Tongue (tissue), 2 donors: ENCODE measurements around the gene UFD1. TPM values are rescaled to one million over a fixed set of nuclear protein-coding genes. Genes with fewer than 3 reads are reported as not detected.
A peak's percentile ranks its signal among the peaks of the same experiment; 100 is the strongest.

ENCODE experiments used
- DNase-seq: peaks from one replicate; pipeline ENCODE4 v3.0.0-alpha.2; 2015
- total RNA-seq: library from RNA; depleted of rRNA; stranded (reverse); fragments of >200 nt; gene quantifications from one replicate; pipeline ENCODE4 v1.2.3, GENCODE V29; 2014

The UFD1 gene
- total RNA-seq, 1 donor from 2014 or later = 33.8 TPM

DNA sequence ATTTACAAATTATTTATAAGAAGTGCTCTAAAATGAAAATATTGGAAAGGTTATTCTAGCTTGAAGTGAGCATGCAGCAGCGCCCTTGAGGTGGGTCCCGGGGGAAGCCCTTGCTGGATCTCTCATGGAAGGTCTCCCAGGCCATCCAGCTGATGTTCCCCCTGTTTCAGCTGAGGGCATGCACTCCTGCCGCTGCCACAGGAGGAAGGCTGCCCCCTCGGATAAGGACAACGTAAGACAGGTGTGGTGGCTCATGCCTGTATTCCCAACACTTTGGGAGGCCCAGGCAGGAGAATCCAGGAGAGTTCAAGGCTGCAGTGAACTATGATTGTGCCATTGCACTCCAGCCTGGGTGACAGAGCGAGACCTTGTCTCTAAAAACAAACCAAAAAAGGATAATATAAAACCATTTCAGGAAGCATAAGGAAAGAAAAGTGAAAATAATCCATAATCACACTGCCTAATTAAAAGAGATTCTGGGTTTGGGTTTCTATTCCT, 15.7 kb upstream of the UFD1 start:
- DNase-seq = no peak

DNA sequence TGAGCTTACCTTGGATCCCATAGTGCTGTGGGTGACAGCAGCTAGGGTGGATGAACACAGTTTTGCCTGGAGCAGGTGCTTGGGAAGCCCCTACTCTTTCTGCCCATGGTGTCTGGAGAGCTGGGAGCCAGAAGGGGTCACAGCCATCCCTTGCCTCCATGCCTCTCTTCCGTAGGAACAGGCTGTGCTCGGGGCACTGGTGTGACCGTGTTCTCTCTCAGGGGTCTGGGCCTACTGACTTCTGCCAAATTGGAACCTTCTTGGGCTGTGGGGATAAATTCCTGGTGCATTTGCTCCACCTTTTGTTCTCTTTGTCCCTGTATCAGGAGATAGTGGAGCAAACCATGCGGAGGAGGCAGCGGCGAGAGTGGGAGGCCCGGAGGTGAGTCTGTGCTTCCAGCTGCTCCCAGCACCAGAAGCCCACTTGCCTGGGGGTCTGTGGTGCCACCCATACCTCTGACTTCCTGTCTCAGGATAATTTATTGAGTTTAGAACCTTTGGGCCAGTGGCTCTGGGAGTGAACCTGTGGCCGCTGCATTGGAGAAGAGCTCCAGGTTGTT, 15.1 kb upstream of the UFD1 start:
- no peak for DNase-seq

DNA sequence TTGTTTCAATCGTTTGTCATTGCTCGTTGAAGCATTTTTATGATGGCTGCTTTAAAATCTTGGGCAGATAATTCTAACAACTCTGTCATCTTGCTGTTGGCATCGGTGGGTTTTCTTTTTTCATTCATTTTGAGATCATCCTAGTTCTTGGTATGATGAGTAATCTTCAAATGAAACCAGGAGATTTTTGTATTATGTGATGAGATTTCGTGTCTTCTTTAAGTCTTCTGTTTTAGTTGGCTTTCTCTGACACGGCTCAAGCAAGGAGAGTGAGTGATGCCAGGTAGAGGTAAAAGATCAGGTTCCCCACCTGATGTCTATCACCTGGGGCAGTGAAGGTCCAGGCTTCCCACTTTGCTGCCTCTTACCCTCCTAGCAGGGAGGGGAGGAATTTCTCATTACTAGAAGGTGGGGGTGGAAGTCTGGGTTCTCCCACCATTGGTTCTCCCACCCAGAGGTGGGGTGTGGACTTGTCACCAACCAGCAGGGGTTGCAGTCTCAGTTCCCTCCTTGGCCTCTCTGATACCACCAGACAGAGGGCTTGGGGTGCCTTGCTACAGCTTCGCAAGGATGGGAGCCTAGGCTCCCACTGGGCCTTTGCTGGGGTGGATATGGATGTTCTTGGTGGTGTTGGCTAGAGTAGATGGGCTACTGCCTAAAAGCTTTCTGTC, 13.6 kb upstream of the UFD1 start:
- DNase-seq = no peak

DNA sequence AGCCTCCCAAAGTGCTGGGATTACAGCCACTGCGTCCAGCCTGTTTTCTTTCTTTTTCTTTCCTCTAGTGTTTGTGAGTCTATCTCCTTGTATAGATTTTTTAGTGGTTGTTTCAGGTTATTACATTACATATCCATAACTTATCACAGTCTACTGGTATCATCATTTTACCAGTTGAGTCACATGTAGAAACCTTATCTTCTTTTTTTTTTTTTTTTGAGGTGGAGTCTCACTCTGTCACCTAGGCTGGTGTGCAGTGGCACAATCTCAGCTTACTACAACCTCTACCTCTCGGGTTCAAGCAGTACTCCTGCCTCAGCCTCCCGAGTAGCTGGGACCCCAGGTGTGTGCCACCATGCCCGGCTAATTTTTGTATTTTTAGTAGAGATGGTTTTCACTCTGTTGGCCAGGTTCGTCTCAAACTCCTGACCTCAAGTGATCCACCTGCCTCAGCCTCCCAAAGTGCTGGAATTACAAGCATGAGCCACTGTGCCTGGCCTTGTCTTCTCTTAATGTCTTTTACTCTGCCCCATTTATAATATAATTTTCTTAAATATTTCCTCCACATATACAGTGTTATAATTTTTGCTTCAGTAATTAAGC, 11.7 kb upstream of the UFD1 start:
- DNase-seq = no peak

DNA sequence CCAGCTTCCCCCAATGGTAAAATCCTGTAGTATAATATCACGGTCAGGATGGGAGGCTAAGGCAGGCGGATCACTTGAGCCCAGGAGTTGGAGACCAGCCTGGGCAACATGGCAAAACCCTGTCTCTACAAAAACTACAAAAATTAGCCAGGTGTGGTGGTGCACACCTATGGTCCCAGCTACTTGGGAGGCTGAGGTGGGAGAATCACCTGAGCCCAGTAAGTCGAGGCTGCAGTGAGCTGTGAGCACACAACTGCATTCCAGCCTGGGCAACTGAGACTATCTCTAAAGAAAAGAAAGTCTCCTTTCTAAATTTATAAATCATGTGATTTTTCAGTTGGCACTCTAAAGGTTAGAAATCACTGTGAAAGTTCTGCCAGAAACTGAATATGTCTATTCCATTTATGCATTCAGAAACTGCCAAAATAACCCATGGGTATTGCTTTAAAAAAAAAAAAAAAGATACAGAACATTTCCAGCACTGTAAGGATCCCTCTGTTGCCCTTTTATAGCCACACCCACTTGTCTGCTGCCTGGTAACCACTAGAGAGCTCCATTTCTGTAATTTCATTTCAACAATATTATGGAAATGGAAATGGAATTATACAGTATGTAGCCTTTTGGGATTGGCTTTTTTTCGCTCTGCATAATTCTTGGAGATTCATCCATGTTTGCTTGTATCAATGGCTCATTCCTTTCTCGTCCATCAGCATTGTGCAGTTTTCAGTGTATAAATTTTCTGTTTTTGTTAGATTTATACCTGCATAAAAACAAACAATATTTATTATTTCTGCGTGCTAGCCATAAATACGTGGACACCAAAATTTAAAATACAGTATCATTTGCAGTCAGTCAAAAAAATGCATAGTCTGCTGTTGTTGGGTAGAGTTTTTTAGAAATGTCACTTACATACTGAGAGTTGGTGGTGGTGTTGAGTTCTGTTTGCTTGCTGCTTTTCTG, 10.2 kb upstream of the UFD1 start:
- peak; percentile 45 for DNase-seq

DNA sequence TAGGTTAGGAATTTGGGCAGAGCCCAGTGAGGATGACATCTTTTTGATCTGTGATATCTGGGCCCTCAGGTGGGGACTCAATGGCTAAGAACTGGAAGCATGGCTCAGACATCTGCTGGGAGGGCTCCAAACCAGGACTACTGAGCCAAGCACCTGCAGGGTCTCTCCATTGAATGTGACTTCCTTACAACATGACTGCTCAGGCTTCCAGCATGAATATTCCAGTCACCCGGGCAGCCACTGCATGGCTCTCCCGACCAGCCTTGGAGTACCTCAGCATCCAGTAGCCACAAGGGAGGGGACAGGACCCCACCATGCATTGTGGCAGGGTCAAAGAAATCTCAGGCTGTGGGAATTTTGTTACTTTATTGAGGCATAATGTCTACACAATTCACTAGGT, 9.3 kb upstream of the UFD1 start:
- no peak for DNase-seq

DNA sequence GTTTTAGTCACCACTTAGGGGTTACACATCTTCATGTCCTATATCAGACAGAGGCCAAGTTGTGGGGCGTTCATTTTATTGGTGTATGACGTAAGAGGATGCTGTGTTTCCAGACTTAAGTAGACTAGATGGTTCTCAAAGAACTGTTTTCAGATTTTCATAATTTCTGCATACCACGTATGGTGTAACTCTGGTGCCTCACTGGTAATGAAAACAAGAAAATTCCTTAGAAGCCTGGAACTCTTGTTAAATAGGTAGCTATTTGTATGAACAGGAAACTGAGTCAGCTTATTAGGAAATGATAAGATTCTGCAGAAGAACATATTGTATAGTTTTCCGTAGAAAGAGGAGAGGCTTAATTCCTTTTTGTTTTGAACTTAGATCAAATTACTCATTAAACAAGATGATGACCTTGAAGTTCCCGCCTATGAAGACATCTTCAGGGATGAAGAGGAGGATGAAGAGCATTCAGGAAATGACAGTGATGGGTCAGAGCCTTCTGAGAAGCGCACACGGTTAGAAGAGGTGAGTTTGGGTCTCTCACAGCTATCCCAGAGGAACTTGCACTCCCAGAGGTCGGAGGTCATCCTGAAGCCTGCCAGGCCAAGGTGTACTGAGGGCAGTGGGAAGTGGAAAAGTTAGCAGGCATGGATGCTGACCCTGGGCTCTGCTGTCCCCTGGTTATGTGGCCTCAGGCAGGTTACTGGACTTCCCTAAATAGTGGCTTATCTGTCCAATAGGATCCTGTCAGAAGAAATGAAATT, 4.7 kb upstream of the UFD1 start:
- DNase-seq = no peak

DNA sequence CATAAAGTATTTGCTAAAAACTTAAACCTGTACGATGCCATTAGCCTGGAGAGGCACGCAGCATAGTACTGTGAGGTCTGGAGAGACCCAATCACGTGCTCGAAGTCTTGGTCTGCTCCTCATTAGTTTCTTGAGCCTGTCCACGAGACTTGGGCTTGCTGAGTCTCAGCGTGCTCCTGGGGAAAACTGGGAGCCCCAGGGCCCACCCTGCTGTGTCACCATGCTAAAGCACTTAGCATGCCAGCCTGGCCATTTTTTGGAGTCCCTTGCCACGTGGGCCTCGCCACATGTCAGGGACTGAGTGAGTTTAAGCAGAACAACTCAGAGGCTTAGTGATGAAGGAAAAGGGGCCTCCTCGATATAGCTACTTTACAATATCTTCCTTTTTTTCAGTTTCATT, 3.3 kb upstream of the UFD1 start:
- DNase-seq = no peak

DNA sequence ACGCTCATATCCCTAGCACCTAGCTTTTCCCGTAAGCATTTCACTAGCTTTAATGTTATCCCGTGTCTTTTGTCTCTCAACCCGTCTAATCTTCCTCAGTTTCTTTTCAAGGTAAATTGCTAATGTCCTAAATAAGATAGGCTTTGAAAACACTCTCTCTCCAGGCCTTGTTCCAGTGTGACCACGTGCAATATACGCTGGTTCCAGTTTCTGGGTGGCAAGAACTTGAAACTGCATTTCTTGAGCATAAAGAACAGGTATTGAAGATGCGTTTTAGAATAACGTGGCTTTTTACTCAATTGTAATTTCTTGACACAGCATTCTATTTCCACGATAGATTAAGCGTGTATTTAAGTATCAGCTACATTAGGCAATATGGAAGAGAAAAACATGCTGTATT, 1.8 kb upstream of the UFD1 start:
- no peak for DNase-seq

DNA sequence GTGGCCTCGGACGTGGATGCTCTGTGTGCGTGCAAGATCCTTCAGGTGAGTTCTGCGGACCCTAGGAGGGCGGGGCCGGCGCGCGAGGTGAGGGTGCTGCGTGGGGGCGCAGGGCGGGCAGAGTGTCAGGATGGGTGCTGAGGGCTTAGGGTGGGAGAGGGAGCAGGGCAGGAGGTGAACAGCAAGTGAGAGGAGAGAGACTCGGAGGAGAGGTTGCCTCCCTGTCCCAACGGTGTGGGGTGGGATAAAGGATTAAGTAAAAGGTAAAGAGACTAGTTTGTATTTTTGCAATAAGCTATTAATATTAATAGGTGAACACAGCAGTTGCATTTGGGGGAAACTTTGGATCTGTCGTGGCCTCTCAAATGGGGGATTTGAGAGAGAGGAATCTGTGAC, 1.2 kb upstream of the UFD1 start:
- DNase-seq = no peak

DNA sequence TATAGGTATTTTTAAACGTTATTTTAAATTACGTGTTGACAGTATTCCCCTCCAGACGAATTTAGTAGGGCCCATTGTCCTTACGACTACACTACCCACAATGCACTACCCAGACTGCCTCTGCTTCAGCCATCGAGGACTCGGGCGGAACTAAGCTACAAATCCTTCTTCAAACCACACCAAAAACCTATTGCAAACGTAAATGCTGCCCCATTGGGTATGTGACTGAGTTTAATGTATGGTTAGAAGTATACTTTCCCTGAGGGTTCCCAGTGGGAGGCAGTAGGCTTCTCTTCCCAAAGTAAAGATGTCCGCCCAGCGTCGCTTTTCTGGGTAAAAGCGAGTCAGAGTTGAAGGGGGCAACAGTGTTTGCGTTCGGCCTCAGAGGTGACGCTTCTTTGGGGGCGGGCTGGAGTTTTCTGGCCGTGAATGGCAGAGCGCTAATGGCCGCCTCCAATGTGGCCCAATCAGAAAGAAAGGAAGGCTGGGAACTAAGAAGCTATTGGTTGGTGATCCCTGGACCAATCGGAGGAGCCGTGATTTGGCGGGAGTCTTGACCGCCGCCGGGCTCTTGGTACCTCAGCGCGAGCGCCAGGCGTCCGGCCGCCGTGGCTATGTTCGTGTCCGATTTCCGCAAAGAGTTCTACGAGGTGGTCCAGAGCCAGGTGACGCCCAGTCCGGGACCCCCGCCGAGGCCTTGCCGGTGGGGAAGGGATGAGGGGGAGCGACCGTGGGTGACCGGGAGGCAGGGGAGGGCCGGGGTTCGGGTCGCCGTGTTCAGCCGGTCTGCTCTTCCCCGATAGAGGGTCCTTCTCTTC, 571 bp upstream of the UFD1 start, which contains the start of gene CDC45:
CDC45 (plus strand) TSS at position 566 of the 818 bp plus-strand sequence; CDS start at position 615, 49 bp downstream.
- DNase-seq = peak; percentile 99

DNA sequence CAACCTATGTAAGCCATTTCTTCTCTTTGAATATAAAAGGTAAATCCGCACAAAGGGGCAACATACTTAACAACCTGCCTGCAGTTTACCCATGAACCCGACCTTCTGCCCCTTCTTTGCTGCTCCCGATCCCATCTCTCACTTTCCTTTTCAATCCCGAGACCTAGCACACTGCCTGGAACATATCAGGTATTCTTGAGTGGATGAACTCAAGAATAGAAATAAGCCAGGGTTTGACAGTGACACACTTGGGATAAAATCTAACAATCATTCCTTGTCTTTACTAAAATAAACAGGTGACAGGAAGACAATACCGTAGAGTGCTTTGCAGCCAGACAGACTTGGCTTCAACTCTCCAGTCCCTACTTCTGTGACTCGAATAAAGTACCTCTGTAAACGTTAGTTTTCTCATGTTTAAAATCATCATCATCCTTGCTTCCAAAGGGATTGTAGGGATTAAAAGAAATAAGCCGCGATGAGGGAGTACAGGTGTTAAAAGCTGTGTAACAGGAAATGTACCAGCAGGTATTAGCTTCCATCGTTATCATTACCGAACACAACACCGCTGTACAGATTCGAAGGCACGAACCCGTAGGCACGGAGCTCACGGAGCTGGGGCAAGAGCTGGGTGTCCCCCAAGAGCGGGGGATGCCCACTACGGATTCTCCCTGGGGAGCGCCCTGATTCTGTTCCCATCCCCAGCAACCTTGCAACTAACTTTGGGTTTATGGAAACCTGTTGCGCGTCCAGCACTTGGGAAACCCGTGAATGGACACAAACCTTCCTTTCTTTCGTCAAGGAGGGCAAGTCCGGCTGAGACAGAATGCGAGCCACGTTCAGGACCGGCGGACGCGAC, 720 bp downstream of the UFD1 start:
- peak; percentile 30 for DNase-seq

DNA sequence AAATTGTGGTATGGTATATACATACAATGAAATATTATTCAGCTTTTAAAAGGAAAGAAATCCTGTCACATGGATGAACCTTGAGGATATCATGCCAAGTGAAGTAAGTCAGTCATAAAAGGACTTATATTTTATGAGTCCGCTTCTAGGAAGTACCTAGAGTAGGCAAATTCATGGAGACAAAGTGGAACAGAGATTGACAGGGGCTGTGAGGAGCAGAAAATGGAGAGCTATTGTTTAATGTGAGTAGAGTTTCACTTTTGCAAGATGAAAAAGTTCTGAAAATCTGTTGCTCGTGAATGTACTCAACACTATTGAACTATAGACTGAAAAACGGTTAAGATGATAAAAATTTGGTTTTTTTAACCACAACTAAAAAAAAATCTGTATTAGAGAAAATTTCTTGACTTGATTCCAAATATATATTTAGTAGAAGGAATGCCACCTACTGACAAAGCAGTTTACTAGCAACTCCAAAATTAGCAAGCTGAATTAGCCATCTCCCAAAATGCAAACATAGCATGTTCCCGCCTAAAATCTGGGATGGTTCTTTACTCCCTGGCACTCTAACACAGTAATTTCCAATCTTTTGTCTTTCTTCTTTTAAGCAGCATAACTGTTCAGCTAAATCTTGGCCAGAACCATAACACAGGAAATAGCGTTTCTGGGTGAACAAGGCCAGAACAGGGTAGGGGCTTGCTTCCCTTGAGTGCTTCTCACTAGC, 1.5 kb downstream of the UFD1 start:
- DNase-seq = peak; percentile 20

DNA sequence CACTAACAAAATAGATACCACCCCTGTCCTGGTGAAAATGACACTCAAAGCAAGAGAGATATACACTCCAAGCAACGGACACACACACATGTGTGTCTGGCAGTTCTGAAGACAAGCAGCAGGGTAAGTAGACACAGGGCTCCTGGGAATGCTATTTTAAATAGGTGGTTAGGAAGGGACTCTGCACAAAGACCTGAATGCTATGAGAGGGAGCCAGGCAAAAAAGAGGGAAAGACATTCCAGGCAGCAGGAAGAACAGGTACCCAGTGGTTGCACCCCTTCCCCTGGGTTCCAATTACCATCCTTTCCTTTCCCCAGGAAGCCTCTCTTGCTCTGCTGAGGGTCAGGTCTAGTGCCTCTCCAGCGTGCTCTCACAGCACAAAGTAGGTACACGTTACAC, 3.0 kb downstream of the UFD1 start:
- DNase-seq = no peak

DNA sequence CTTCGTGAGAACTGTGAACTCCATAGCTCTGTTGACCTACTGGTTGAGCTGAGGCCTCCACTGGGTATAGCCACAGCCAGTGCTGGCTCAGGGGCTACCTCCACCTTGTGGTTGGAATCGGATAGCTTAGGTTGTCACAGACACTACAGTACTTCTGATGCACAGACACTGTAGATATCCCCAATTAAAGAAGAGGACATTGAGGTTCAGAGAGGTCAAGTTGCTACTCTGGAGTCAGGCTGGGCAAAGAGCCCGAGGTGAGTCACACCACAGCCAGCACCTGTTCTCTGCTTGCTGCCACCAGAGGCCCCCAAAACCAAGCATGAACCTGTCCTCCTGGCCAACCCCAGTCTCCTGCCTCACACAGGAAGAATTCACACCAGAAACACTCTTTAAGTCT, 5.4 kb downstream of the UFD1 start:
- no peak for DNase-seq

DNA sequence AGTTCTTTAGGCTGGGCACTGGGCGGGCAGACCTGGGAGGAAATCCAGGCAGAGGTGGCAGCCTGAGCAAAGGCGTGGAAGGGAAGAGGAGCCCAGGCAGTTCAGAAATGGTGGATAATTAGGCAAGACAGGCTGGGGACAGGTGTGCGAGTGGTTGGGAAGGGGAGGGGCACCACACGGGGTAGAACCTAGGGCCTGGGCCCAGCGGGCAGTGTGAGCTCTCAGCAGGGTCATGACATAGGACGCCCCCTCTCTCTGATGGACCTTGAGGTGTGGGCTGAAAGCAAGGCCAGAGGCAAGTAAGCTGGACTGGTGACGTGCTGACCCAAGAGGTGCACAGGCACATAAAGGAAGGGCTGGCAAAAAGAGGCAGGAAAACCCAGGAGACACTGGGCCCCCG, 6.8 kb downstream of the UFD1 start:
- no peak for DNase-seq

DNA sequence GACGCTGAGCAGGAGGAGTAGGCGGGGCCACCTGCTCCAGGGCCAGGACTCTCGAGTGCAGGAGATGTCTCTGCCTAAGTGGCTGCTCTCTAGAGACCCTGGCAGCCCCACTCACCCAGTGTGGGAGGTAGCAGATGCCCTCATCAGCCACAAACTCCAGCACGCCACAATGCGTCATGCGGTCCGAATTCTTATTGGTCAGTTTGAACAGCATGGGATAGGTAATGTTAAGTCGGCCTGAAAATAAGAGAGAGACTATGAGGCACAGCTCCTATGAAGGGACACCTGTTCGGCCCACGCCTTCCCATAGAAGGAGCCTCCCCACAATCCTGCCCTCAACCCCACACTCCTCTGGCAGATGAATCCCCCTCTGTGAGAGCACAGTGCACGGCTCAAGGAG, 7.4 kb downstream of the UFD1 start:
- DNase-seq = no peak

DNA sequence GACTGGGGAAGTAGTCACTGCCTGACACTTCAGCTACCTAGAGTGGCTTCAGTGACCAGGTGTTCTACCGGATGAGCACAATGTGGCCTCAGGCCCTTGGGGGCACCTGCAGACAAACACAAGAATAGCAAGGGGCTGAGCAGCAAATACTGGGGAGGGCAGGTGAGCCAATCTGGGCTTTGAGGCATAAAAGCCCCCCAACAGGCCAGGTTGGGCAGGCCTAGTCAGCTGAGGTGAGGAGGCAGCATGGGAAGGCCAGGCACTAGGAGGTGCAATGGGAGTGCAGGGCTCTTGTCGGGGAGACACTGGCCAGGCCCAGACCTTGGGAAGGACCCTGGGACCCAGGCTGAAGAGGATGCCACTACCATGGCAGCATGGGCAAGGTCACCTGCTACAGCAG, 9.0 kb downstream of the UFD1 start:
- DNase-seq = no peak

DNA sequence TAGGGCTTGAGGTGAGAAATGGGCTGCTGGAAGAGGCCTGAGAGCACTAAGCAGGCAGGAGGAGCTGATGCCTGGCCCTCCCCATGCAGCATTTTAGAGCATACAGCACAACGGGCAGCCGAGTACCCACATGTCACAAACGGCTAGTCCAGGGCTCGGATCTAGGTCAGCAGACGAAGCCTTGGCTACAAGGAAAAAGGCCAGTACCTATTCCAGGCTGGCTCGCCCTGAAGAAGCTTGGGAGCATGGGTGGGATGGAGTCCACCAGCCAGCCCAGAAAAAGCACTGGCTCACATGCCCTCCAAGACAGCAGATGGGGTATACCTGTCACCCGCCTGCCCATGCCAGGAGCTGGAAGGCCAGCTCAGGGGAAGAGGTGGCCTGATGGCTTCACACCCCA, 9.6 kb downstream of the UFD1 start:
- no peak for DNase-seq
